GOT3 (cell line): ENCODE results near the gene ANAPC5.
A peak's percentile ranks its signal among the peaks of the same experiment; 100 is the strongest.
"Not testable (repeated sequence)": the region's sequence is repeated elsewhere in the genome, so short reads cannot be mapped to it uniquely, and the experiment has no call there.

Source experiments
- DNase-seq: peaks from one replicate; lab custom pipeline; 2025; ENCODE audit warnings: mixed read lengths; lab: John Stamatoyannopoulos, UW

The ANAPC5 gene

GRCh38 chr12:121284551-121285390 is 67.4 kb downstream of the ANAPC5 start:
- no peak for DNase-seq

DNA sequence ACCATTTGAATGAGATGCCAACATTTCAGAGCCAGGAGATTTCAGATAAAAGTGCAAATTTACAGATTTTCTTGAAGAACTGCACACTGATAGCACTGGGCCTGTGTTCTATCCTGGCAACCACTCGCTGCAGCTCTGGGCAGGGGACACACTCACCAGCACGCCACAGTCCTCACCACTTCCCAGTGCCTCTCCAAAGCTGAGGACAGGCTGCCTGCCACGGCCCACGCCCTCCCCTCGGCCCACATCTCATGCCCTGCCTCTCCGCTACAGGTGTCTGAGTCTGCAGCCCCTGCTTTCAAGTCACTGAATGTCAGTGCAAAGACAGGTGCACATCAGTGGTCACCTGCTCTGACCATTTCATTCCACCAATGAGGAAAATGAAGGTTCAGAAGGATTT is 68.4 kb downstream of the ANAPC5 start:
- no peak for DNase-seq

- DNase-seq, result no peak
Observed at GRCh38 chr12:121283388-121283787, 68.8 kb downstream of the ANAPC5 start.

GRCh38 chr12:121282910-121283309 is 69.3 kb downstream of the ANAPC5 start:
- DNase-seq, result not testable (repeated sequence)

DNA sequence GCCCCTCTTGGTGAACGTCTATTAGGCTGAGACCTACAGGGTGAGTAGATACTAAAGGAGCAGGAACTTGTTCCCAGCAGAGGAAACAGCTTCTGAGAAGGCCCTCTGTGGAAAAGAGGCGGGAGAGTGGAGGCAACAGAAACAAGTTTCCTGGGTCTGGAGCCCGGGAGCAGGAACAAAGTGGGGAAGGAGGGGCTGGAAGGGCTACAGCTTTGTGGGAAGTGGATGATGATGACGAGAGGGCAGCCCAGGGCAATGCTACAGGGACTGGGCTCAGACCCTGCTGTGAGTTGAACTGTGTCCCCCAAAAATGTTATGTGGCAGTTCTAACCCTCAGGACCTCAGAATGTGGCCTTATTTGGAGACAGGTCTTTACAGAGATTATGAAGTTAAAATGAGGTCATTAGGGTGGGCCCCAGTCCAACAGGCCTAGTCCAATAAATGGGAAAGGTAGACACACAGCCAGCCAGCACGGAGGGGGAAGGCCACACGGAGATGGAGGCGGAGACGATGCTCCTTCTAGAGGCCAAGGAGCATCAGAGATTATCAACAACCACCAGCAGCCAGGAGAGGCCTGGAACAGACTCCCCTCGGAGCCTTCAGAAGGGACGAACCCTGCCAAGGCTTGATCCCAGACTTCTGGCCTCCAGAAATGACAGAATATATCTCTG is 70.0 kb downstream of the ANAPC5 start:
- no peak for DNase-seq

- DNase-seq, result not testable (repeated sequence)
Observed at GRCh38 chr12:121281116-121281515, 71.1 kb downstream of the ANAPC5 start.

GRCh38 chr12:121280531-121280930 is 71.7 kb downstream of the ANAPC5 start:
- not testable (repeated sequence) for DNase-seq

- DNase-seq, result no peak
Observed at GRCh38 chr12:121279507-121279915, 72.7 kb downstream of the ANAPC5 start.

- peak; percentile 24 for DNase-seq
Observed at GRCh38 chr12:121279071-121279375, 73.2 kb downstream of the ANAPC5 start.

DNA sequence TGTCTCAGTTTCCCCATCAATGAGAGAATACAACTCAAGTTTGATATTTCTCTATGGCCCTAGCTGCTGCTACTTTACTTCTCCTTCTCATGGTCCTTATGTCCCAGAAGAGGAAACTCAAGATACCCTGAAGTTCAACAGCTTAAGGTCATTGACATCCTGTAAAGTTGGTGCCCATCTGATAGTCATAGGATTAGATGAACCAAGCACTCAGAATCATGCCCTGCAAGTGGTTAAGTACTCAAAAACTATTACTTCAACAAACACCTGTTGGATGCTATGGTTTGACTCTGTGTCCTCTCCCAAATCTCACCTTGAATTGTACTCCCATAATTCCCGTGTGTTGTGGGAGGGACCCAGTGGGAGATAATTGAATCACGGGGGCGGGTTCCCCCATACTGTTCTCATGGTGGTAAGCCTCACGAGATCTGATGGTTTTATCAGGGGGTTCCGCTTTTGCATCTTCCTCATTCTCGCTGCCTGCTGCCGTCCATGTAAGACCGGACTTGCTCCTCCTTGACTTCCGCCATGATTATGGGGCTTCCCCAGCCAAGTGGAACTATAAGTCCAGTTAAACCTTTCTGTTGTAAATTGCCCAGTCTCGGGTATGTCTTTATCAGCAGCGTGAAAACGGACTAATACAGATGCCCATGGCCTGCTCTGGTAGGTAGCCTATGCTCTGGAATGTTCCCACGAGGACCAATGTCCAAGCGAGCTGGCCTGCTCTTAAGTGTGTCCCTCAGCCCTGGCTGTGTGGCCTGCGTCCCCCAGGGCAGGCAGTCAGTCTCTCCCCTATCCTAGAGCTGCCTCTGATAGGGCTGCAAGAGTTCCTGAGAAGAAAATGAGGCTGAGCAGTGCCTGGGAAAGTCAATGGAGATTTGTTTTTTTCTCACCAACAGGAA is 73.8 kb downstream of the ANAPC5 start:
- DNase-seq, result no peak

GRCh38 chr12:121277374-121277759 is 74.8 kb downstream of the ANAPC5 start:
- DNase-seq, result no peak

- no peak for DNase-seq
Observed at GRCh38 chr12:121274036-121274763, 78.0 kb downstream of the ANAPC5 start.

DNA sequence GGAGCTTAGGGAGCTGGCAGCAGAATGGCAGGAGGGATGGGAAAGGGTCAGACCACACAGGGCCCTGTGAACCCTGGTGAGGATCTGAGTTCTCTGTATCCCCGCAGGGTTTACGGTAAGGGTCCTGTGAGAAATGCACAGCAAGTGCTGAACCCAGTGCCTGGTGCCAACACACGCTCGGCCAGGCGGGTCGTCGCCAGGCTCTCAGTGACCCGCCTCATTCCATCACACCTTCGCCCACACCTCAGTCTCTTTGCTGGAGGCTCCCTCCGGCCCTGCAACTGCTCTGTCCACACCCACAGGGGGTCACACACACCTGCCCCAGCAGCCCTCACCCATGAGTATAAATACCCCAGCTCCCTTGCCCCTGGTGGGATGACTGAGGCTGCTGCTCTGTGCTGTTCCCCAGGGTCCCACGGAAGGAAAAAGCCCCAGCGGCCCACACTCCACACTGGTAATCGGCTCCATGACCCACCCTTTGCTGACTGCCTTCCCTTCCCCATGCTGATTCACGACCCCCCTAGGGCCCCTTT is 78.8 kb downstream of the ANAPC5 start:
- no peak for DNase-seq

- no peak for DNase-seq
Observed at GRCh38 chr12:121267822-121268221, 84.4 kb downstream of the ANAPC5 start.

- no peak for DNase-seq
Observed at GRCh38 chr12:121264951-121265515, 87.2 kb downstream of the ANAPC5 start.

- DNase-seq, result no peak
Observed at GRCh38 chr12:121264135-121264534, 88.1 kb downstream of the ANAPC5 start.

GRCh38 chr12:121263206-121263935 is 88.8 kb downstream of the ANAPC5 start:
- DNase-seq, result no peak

- DNase-seq, result no peak
Observed at GRCh38 chr12:121261398-121261797, 90.8 kb downstream of the ANAPC5 start.

GRCh38 chr12:121260091-121260490 is 92.1 kb downstream of the ANAPC5 start:
- no peak for DNase-seq

GRCh38 chr12:121259074-121259473 is 93.1 kb downstream of the ANAPC5 start:
- DNase-seq, result no peak
